Panc1 (cell line): ENCODE data around the gene SGMS1.

Source experiments
- POLR2AphosphoS5 ChIP-seq: IDR thresholded peaks from 2 replicates; pipeline ENCODE4 v1.6.1; 2012; ENCODE audit warnings: mild to moderate bottlenecking, low read depth, low read length, moderate library complexity
- TCF7L2 ChIP-seq: IDR thresholded peaks from 2 replicates; pipeline ENCODE4 v1.6.1; 2011; ENCODE audit warnings: mild to moderate bottlenecking, low read depth, low read length, inconsistent platforms
- TF ChIP-seq, protein P1 (sequence below): fragments of 450-650 bp; IDR thresholded peaks from 2 replicates; pipeline ENCODE4 v1.5.1; 2017; ENCODE audit warnings: mild to moderate bottlenecking

DNA sequence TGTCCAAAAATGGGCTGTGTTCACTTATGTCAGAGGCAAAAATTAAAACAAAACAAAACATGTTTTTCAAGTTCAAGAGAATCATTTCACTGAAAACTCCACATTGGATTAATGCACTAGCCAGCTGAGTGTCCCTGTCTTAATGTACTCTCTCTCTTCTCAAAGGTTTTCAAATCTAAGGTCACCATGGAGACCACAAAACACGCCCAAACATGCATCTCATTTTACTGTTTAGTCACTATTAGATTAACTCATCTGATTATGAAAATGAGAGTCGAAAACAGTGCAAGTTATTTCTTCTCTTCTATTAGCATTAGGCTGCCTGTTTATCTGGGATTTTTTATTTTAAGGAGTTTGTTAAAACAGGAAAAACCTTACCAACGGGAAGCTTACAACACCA lies 301.7 kb downstream of the SGMS1 start:
- TF ChIP-seq, protein P1, sequence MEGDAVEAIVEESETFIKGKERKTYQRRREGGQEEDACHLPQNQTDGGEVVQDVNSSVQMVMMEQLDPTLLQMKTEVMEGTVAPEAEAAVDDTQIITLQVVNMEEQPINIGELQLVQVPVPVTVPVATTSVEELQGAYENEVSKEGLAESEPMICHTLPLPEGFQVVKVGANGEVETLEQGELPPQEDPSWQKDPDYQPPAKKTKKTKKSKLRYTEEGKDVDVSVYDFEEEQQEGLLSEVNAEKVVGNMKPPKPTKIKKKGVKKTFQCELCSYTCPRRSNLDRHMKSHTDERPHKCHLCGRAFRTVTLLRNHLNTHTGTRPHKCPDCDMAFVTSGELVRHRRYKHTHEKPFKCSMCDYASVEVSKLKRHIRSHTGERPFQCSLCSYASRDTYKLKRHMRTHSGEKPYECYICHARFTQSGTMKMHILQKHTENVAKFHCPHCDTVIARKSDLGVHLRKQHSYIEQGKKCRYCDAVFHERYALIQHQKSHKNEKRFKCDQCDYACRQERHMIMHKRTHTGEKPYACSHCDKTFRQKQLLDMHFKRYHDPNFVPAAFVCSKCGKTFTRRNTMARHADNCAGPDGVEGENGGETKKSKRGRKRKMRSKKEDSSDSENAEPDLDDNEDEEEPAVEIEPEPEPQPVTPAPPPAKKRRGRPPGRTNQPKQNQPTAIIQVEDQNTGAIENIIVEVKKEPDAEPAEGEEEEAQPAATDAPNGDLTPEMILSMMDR: no peak
- TF ChIP-seq POLR2AphosphoS5 (no peak), TCF7L2 (no peak)
